MCF 10A (cell line): Measurements from ENCODE around the gene TRIM66. TPM values are rescaled to one million over a fixed set of nuclear protein-coding genes. Genes with fewer than 3 reads are reported as not detected.

Source experiments
- BruUV-seq: library from RNA; stranded (reverse); fragments of 400-500 nt; replicated peaks from 2 replicates; lab custom pipeline; 2021; lab: Mats Ljungman, UMichigan
- CTCF ChIA-PET: fragments of 300-600 bp; sonication (Branson Sonifier 250); formaldehyde crosslinking; extraction: SDS; loops from one replicate; lab custom pipeline; 2021; ENCODE audit warnings: antibody characterized with exemption, inconsistent platforms; lab: Yijun Ruan, JAX
- POLR2A ChIA-PET: fragments of 300-600, 350-650 bp; sonication (Branson Sonifier 250); formaldehyde crosslinking; extraction: SDS; loops from one replicate; lab custom pipeline; 2020; ENCODE audit warnings: antibody characterized with exemption, inconsistent platforms; lab: Yijun Ruan, JAX
- DNase-seq: peaks from one replicate; pipeline ENCODE4 v3.0.0-alpha.2; 2018; ENCODE audit not compliant: unreplicated experiment
- H3K27ac Mint-ChIP-seq: one replicate; pipeline ENCODE4 v1.8.0; 2022; ENCODE audit warnings: mild to moderate bottlenecking, low read depth, mixed read lengths; ENCODE audit not compliant: unreplicated experiment
- H3K27me3 Mint-ChIP-seq: one replicate; pipeline ENCODE4 v1.8.0; 2022; ENCODE audit warnings: mixed read lengths; ENCODE audit not compliant: insufficient read depth, unreplicated experiment
- H3K36me3 Mint-ChIP-seq: one replicate; pipeline ENCODE4 v1.8.0; 2022; ENCODE audit warnings: mild to moderate bottlenecking, moderate library complexity, mixed read lengths; ENCODE audit not compliant: insufficient read depth, unreplicated experiment
- H3K4me1 Mint-ChIP-seq: one replicate; pipeline ENCODE4 v1.8.0; 2022; ENCODE audit warnings: mixed read lengths; ENCODE audit not compliant: insufficient read depth, unreplicated experiment
- H3K4me3 Mint-ChIP-seq: one replicate; pipeline ENCODE4 v1.8.0; 2022; ENCODE audit warnings: mild to moderate bottlenecking, moderate library complexity, mixed read lengths; ENCODE audit not compliant: unreplicated experiment
- H3K9me3 Mint-ChIP-seq: one replicate; pipeline ENCODE4 v1.8.0; 2022; ENCODE audit warnings: mixed read lengths; ENCODE audit not compliant: unreplicated experiment
- CTCF ChIP-seq: fragments of 200-600 bp; IDR thresholded peaks from one replicate; pipeline ENCODE4 v1.8.0; 2022; ENCODE audit warnings: antibody characterized with exemption, mild to moderate bottlenecking; ENCODE audit not compliant: unreplicated experiment
- intact Hi-C: fragments of 100-400 bp; cut with micrococcal nuclease; formaldehyde crosslinking; loops from 2 replicates; pipeline ENCODE4 v1.14.1; 2022
- total RNA-seq: library from RNA; stranded (reverse); gene quantifications from 2 replicates; pipeline ENCODE4 v1.2.3, GENCODE V29; 2022

Gene TRIM66
- total RNA-seq, 1 experiment from 2014 or later: 27.3 TPM

- H3K36me3 Mint-ChIP-seq: peaks cover 27% of the 10 kb centered on the region
- BruUV-seq: no TSS peak
- ChIA-PET POLR2A (no interaction called here), CTCF (no interaction called here)
- no peak for DNase-seq
- H3K27ac Mint-ChIP-seq: no peak overlapping the region
- H3K4me1 Mint-ChIP-seq: no peaks in the 10 kb centered on the region
- no peak overlapping the region for H3K4me3 Mint-ChIP-seq
- no peaks in the 10 kb centered on the region for H3K27me3 Mint-ChIP-seq
- H3K9me3 Mint-ChIP-seq: no peaks in the 10 kb centered on the region
- intact Hi-C loops: no loop called here
- TF ChIP-seq CTCF: no peak
These were observed 17.2 kb downstream of the TRIM66 start for GRCh38 chr11:8665222-8665621.

GRCh38 chr11:8661001-8661795 lies 21.3 kb downstream of the TRIM66 start:
- H3K27me3 Mint-ChIP-seq: no peaks in the 10 kb centered on the region
- TF ChIP-seq CTCF: no peak
- H3K27ac Mint-ChIP-seq: no peak overlapping the region
- no peaks in the 10 kb centered on the region for H3K9me3 Mint-ChIP-seq
- H3K4me1 Mint-ChIP-seq: no peaks in the 10 kb centered on the region
- no TSS peak for BruUV-seq
- no peak overlapping the region for H3K4me3 Mint-ChIP-seq
- peaks cover 14% of the 10 kb centered on the region for H3K36me3 Mint-ChIP-seq
- CTCF ChIA-PET: interaction anchor here (1.3 kb wide), 1 partner anchor 12 kb away, joined by 4 read pairs; no protein-coding TSS in a partner anchor
- POLR2A ChIA-PET: interaction anchor here (0.9 to 1.9 kb wide), 5 partner anchors 10 to 132 kb away, joined by 3 to 6 read pairs (median 3); partner anchors contain the start of genes RPL27A and TRIM66
- DNase-seq: no peak
- intact Hi-C loops: no loop called here

- no peak for TF ChIP-seq CTCF
- no TSS peak for BruUV-seq
- intact Hi-C loops: no loop called here
- Mint-ChIP-seq H3K4me1 (no peaks in the 10 kb centered on the region), H3K36me3 (peaks cover 5% of the 10 kb centered on the region), H3K9me3 (no peaks in the 10 kb centered on the region), H3K27ac (no peak overlapping the region), H3K4me3 (no peak overlapping the region), H3K27me3 (no peaks in the 10 kb centered on the region)
- ChIA-PET CTCF (interaction anchor here (0.6 kb wide), 1 partner anchor 789 kb away, joined by 3 read pairs; no protein-coding TSS in a partner anchor), POLR2A (no interaction called here)
- no peak for DNase-seq
These were observed 24.0 kb downstream of the TRIM66 start for GRCh38 chr11:8658321-8659057.

GRCh38 chr11:8656291-8656690 lies 26.2 kb downstream of the TRIM66 start:
- Mint-ChIP-seq H3K36me3 (peaks cover 15% of the 10 kb centered on the region), H3K27ac (no peak overlapping the region), H3K4me3 (no peak overlapping the region), H3K9me3 (no peaks in the 10 kb centered on the region), H3K27me3 (no peaks in the 10 kb centered on the region), H3K4me1 (peaks cover 10% of the 10 kb centered on the region)
- DNase-seq: no peak
- POLR2A ChIA-PET: interaction anchor here (0.7 kb wide), 2 partner anchors 338 to 633 kb away, joined by 3 to 4 read pairs; no protein-coding TSS in a partner anchor
- no TSS peak for BruUV-seq
- CTCF ChIA-PET: interaction anchor here (0.6 to 1.5 kb wide), 6 partner anchors 17 to 1857 kb away, joined by 3 to 4 read pairs (median 4); partner anchors contain the start of gene OR6A2
- intact Hi-C loops: no loop called here
- TF ChIP-seq CTCF: no peak
